ENCODE results near the gene SNAPC1. TPM values are rescaled to one million over a fixed set of nuclear protein-coding genes. Genes with fewer than 3 reads are reported as not detected.

Gene SNAPC1
- total and polyA plus RNA-seq, 9 of the 15 experiments (the other 6 are each of a cell fraction or from before 2014, with no cell fraction given), result 3.7 to 9.0 (median 7.9) TPM

- TF ChIP-seq CBX2 (IDR thresholded peaks at IDR 0.05; ENCODE audit: insufficient read depth, low read length, poor library complexity, severe bottlenecking) (no peak), CBX1 (IDR thresholded peaks at IDR 0.05; ENCODE audit: low read depth) (no peak), POLR2AphosphoS5 (IDR thresholded peaks at IDR 0.05; ENCODE audit: control insufficient read depth, insufficient read depth, low read depth, low read length) (no peak), NFE2 (IDR thresholded peaks at IDR 0.05; ENCODE audit: low read depth) (no peak), HDAC8 (tag; IDR thresholded peaks at IDR 0.05) (no peak), DNMT1 (IDR thresholded peaks at IDR 0.05) (no peak), ZNF146 (CRISPR knock-in tag; IDR thresholded peaks at IDR 0.05; ENCODE audit: unreplicated experiment) (no peak), GABPB2 (CRISPR knock-in tag; conservative IDR thresholded peaks at IDR 0.05) (no peak), NUFIP1 (IDR thresholded peaks at IDR 0.05; ENCODE audit: partially characterized antibody) (no peak)
Measured at GRCh38 chr14:61811882-61812346, 49.7 kb downstream of the SNAPC1 start (continued).

- FAIRE-seq (no peak), DNase-seq (ENCODE audit: extremely low read depth in 1 of 4, low spot score in 3 of 4) (no peak), ATAC-seq (no peak)
- Histone ChIP-seq H3K36me3 (ENCODE audit: control insufficient read depth, insufficient read depth, low read length) (no peaks in the 10 kb centered on the region), H3K9me3 (replicated peaks; ENCODE audit: control insufficient read depth, insufficient read depth, low read depth, low read length) (no peaks in the 10 kb centered on the region), H3K4me1 (replicated peaks in 1 of 2; ENCODE audit: control insufficient read depth in 2 of 2, insufficient read depth in 2 of 2, low read length in 2 of 2) (peaks cover 0 to 6% of the 10 kb centered on the region in 2 experiments; a peak in 2 of 5 replicates), H3K4me2 (ENCODE audit: insufficient read depth, low read length) (no peak within 1 kb of the TSS), H3K27me3 (ENCODE audit: control insufficient read depth in 2 of 2, insufficient read depth in 2 of 2, low read length in 2 of 2) (peaks cover 16 to 20% of the 10 kb centered on the region in 2 experiments), H3K9me1 (ENCODE audit: control insufficient read depth, insufficient read depth, low read length) (no peaks in the 10 kb centered on the region), H3K79me2 (ENCODE audit: control insufficient read depth, insufficient read depth, low read length) (no peaks in the 10 kb centered on the region), H3K4me3 (no peak within 1 kb of the TSS), H3K27ac (ENCODE audit: extremely low read depth, low read depth, low read length) (no peak within 1 kb of the TSS), H3K9ac (ENCODE audit: insufficient read depth in 1 of 2, low read depth in 2 of 2, low read length in 2 of 2) (no peak within 1 kb of the TSS), H4K20me1 (replicated peaks; ENCODE audit: control insufficient read depth, insufficient read depth, low read length) (no peaks in the 10 kb centered on the region; the same call in 1 of the 2 replicates), H2AFZ (ENCODE audit: low read depth, low read length) (no peak within 1 kb of the TSS)
- in situ Hi-C loops (cut with MboI) (no loop called here), intact Hi-C loops (cut with micrococcal nuclease) (no loop called here)
- ChIA-PET CTCF (ENCODE audit: low intra/inter-chr PET ratio) (no interaction called here), POLR2A (no interaction called here)
- WGBS (ENCODE audit: insufficient coverage, low coverage, missing lambda C conversion rate), result 3% methylated on average over 6 of the region's 95 CpGs
- BruUV-seq (replicated peaks), result no TSS peak
- no peak for TF ChIP-seq MAZ (CRISPR knock-in tag; conservative IDR thresholded peaks at IDR 0.05 in 1 of 2, IDR thresholded peaks at IDR 0.05 in 1 of 2)
- no peak for TF ChIP-seq TAF7 (tag; IDR thresholded peaks at IDR 0.05)
- TF ChIP-seq FOXJ2 (tag; IDR thresholded peaks at IDR 0.05), result no peak
- TF ChIP-seq BRF1 (IDR thresholded peaks at IDR 0.05; ENCODE audit: borderline replicate concordance, extremely low read depth, insufficient read length), result no peak
- TF ChIP-seq YBX1 (IDR thresholded peaks at IDR 0.05), result no peak
- no peak for TF ChIP-seq BMI1 (IDR thresholded peaks at IDR 0.05; ENCODE audit: low read length)
- TF ChIP-seq, protein P1, sequence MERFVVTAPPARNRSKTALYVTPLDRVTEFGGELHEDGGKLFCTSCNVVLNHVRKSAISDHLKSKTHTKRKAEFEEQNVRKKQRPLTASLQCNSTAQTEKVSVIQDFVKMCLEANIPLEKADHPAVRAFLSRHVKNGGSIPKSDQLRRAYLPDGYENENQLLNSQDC (CRISPR knock-in tag; IDR thresholded peaks at IDR 0.05), result no peak
- TF ChIP-seq, protein P2, sequence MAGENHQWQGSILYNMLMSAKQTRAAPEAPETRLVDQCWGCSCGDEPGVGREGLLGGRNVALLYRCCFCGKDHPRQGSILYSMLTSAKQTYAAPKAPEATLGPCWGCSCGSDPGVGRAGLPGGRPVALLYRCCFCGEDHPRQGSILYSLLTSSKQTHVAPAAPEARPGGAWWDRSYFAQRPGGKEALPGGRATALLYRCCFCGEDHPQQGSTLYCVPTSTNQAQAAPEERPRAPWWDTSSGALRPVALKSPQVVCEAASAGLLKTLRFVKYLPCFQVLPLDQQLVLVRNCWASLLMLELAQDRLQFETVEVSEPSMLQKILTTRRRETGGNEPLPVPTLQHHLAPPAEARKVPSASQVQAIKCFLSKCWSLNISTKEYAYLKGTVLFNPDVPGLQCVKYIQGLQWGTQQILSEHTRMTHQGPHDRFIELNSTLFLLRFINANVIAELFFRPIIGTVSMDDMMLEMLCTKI (IDR thresholded peaks at IDR 0.05; ENCODE audit: partially characterized antibody), result no peak
- TF ChIP-seq, protein P3, sequence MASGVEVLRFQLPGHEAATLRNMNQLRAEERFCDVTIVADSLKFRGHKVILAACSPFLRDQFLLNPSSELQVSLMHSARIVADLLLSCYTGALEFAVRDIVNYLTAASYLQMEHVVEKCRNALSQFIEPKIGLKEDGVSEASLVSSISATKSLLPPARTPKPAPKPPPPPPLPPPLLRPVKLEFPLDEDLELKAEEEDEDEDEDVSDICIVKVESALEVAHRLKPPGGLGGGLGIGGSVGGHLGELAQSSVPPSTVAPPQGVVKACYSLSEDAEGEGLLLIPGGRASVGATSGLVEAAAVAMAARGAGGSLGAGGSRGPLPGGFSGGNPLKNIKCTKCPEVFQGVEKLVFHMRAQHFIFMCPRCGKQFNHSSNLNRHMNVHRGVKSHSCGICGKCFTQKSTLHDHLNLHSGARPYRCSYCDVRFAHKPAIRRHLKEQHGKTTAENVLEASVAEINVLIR (CRISPR knock-in tag; IDR thresholded peaks at IDR 0.05), result no peak
- TF ChIP-seq NBN (IDR thresholded peaks at IDR 0.05; ENCODE audit: low read depth), result no peak
- no peak for TF ChIP-seq ZNF551 (CRISPR knock-in tag; IDR thresholded peaks at IDR 0.05)
Measured at GRCh38 chr14:61812347-61813095, 50.3 kb downstream of the SNAPC1 start, which contains the start of gene SYT16. Gene SYT16 (plus strand): TSS chr14:61812703.

Data from K562 (cell line).